GM19035 (cell line): ENCODE measurements around the gene PTPRN2.
"Not testable (repeated sequence)": the region's sequence is repeated elsewhere in the genome, so short reads cannot be mapped to it uniquely, and the experiment has no call there.

Source experiments
- ATAC-seq: cut with Tn5 transposase; IDR thresholded peaks from one replicate; pipeline ENCODE4 v1.9.1; 2021; ENCODE audit not compliant: unreplicated experiment

PTPRN2 gene

GRCh38 chr7:158406801-158407200 lies 180.8 kb downstream of the PTPRN2 start:
- no peak for ATAC-seq

- no peak for ATAC-seq
Observed at GRCh38 chr7:158406364-158406763, 181.3 kb downstream of the PTPRN2 start.

GRCh38 chr7:158405771-158406170 lies 181.9 kb downstream of the PTPRN2 start:
- ATAC-seq: not testable (repeated sequence)

- no peak for ATAC-seq
Observed at GRCh38 chr7:158405324-158405723, 182.3 kb downstream of the PTPRN2 start.

- ATAC-seq: no peak
Observed at GRCh38 chr7:158404031-158404761, 183.4 kb downstream of the PTPRN2 start.

- no peak for ATAC-seq
Observed at GRCh38 chr7:158403013-158403821, 184.4 kb downstream of the PTPRN2 start.

- no peak for ATAC-seq
Observed at GRCh38 chr7:158402471-158402870, 185.2 kb downstream of the PTPRN2 start.

GRCh38 chr7:158401826-158402225 lies 185.8 kb downstream of the PTPRN2 start:
- ATAC-seq: no peak

GRCh38 chr7:158401295-158401694 lies 186.3 kb downstream of the PTPRN2 start:
- no peak for ATAC-seq

- ATAC-seq: no peak
Observed at GRCh38 chr7:158400601-158401225, 186.9 kb downstream of the PTPRN2 start.

GRCh38 chr7:158399762-158400161 lies 187.9 kb downstream of the PTPRN2 start:
- ATAC-seq: no peak

- ATAC-seq: no peak
Observed at GRCh38 chr7:158398750-158399149, 188.9 kb downstream of the PTPRN2 start.

GRCh38 chr7:158397885-158398284 lies 189.7 kb downstream of the PTPRN2 start:
- ATAC-seq: no peak

GRCh38 chr7:158396982-158397862 lies 190.4 kb downstream of the PTPRN2 start:
- no peak for ATAC-seq

- no peak for ATAC-seq
Observed at GRCh38 chr7:158396301-158396905, 191.2 kb downstream of the PTPRN2 start.

- ATAC-seq: no peak
Observed at GRCh38 chr7:158395780-158396278, 191.8 kb downstream of the PTPRN2 start.

GRCh38 chr7:158395349-158395748 lies 192.3 kb downstream of the PTPRN2 start:
- no peak for ATAC-seq

- no peak for ATAC-seq
Observed at GRCh38 chr7:158394936-158395335, 192.7 kb downstream of the PTPRN2 start.

- ATAC-seq: no peak
Observed at GRCh38 chr7:158393926-158394625, 193.5 kb downstream of the PTPRN2 start.

GRCh38 chr7:158392251-158392650 lies 195.4 kb downstream of the PTPRN2 start:
- no peak for ATAC-seq
